SW480 (cell line): ENCODE data around the gene DCTN4.
A peak's percentile ranks its signal among the peaks of the same experiment; 100 is the strongest.
"Not testable (repeated sequence)": the region's sequence is repeated elsewhere in the genome, so short reads cannot be mapped to it uniquely, and the experiment has no call there.

ENCODE experiments used
- DNase-seq: peaks from one replicate; pipeline ENCODE4 v3.0.0-alpha.2; 2016; ENCODE audit warnings: low spot score

The DCTN4 gene

GRCh38 chr5:150758531-150759333, at the start of gene DCTN4:
DCTN4 (minus strand) TSS chr5:150759017; CDS start chr5:150758993, 24 bp downstream.
- DNase-seq, result peak; percentile 99

GRCh38 chr5:150804388-150804787, 45.6 kb upstream of the DCTN4 start:
- DNase-seq, result no peak

GRCh38 chr5:150801117-150801927, 42.5 kb upstream of the DCTN4 start:
- DNase-seq, result peak; percentile 66

- DNase-seq, result no peak
Measured at GRCh38 chr5:150797384-150797783, 38.6 kb upstream of the DCTN4 start.

GRCh38 chr5:150794927-150795326, 36.1 kb upstream of the DCTN4 start:
- no peak for DNase-seq

- DNase-seq, result not testable (repeated sequence)
Measured at GRCh38 chr5:150793423-150793888, 34.6 kb upstream of the DCTN4 start.

- no peak for DNase-seq
Measured at GRCh38 chr5:150791536-150791935, 32.7 kb upstream of the DCTN4 start.

GRCh38 chr5:150789943-150790611, 31.3 kb upstream of the DCTN4 start:
- DNase-seq, result peak; percentile 83

GRCh38 chr5:150789450-150789849, 30.6 kb upstream of the DCTN4 start:
- no peak for DNase-seq

- DNase-seq, result no peak
Measured at GRCh38 chr5:150788977-150789376, 30.2 kb upstream of the DCTN4 start.

- no peak for DNase-seq
Measured at GRCh38 chr5:150787656-150788055, 28.8 kb upstream of the DCTN4 start.

- no peak for DNase-seq
Measured at GRCh38 chr5:150786876-150787275, 28.1 kb upstream of the DCTN4 start.

- DNase-seq, result no peak
Measured at GRCh38 chr5:150785950-150786349, 27.1 kb upstream of the DCTN4 start.

GRCh38 chr5:150783422-150783928, 24.7 kb upstream of the DCTN4 start:
- peak; percentile 63 for DNase-seq

GRCh38 chr5:150782850-150783249, 24.0 kb upstream of the DCTN4 start:
- DNase-seq, result no peak

GRCh38 chr5:150781706-150782614, 23.1 kb upstream of the DCTN4 start:
- no peak for DNase-seq

GRCh38 chr5:150780816-150781221, 22.0 kb upstream of the DCTN4 start:
- no peak for DNase-seq

GRCh38 chr5:150780187-150780692, 21.4 kb upstream of the DCTN4 start:
- DNase-seq, result no peak

- no peak for DNase-seq
Measured at GRCh38 chr5:150779397-150780186, 20.8 kb upstream of the DCTN4 start.
